ENCODE measurements around the gene SPAG17.

The SPAG17 gene

DNA sequence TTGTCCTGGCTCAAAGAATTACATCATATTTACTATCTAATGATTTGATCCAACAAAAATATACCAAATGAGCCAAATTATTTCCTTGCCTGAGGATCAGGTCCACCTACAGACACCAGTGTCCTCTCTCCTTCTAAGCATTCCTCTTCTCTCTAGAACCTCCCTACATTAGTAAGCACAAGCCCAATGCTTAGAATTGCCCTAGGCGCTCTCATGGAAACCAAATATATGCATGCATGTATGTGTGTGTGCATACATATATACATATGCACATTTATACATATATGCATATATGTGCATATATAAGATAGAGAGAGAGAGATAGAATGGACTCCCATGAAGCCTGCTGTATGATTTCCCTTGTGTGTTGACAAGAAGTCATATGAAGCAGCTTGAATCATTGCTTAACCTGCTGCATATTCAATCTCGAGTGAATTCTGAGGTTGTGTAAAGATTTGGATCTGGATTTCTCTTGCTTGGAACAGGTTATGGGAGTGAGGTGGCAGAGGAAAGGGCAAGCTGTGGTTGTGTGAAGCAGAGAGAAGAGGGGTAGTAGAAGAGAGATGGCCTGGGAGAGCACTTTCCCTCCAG is 66.1 kb downstream of the SPAG17 start:
- DNase-seq (ENCODE audit: low read depth, low spot score) = no peak

DNA sequence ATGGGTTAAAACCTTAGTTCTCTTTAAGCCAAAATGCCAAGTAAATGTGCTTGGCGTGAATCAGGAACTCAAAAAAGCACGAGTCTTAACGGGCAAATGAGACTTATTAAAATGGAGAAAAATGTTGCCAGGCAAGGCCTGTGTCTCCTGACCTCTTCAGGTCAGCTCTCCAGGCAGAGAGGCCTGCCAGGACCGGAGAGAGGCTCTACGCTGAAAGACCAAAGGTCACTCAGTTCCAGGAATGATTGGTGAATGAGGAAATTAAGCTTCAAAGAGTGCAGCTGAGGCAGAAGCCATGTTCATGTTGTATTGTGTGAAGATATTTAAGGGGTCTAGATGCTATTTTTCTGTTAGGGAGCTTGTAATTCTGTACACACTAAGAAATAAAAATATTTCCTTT is 66.6 kb downstream of the SPAG17 start:
- no peak for DNase-seq (ENCODE audit: low read depth, low spot score)

DNA sequence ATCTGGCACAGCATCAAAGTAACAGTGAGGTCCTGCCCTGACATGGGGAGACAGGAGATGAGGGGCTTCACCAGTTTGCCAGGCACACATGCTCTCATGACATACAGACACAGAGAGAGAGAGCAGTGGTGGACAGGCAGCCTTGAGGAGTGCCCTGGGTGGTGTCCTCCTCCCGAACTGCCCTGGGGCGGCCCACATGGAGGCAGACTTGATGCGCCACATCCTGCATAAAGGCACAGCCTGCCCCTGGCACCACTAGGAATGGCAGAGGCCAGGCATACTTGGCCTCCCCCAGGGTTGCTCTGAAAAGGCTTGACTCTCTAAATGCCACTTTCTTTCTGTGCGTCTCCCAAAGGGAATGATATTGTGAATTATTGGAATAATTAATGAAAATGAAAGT is 67.5 kb downstream of the SPAG17 start:
- no peak for DNase-seq (ENCODE audit: low read depth, low spot score)

DNA sequence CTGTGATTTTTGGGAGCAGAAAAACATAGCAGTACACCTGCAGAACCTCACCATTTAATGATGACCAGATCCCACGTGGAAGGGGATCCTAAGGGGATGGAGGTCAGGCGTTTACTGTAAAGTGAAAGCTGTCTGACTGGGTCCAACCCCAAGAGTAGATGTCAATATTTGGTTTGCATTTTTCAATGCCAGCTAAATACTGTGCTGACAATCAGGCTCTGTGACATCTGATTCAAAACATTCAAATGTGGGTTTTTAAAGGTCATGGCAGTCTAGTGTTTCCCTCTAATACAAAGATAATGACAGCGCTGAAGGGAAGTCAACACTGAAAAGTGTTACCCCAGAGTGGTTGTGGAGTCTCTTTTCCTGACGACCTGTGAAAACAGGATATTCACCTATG is 68.1 kb downstream of the SPAG17 start:
- no peak for DNase-seq (ENCODE audit: low read depth, low spot score)

DNA sequence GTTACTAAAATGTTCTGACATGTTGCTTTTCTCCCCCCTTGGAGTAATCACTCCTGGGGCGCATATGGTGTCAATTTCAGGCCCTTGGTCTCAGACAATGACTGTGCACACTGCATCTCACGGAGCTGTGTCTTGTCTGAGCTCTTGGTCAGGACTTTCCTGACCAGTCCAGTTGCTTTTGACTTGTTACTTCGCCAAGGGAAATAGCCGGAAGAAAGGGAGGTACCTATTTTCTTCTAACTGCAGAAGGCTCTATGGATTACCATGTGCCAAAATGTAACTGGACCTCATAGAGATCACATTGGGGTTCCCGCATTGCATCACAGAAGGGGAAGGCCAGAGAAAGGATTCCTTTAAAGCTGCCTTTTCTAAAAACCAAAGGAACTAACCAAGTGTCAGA is 68.6 kb downstream of the SPAG17 start:
- no peak for DNase-seq (ENCODE audit: low read depth, low spot score)

DNA sequence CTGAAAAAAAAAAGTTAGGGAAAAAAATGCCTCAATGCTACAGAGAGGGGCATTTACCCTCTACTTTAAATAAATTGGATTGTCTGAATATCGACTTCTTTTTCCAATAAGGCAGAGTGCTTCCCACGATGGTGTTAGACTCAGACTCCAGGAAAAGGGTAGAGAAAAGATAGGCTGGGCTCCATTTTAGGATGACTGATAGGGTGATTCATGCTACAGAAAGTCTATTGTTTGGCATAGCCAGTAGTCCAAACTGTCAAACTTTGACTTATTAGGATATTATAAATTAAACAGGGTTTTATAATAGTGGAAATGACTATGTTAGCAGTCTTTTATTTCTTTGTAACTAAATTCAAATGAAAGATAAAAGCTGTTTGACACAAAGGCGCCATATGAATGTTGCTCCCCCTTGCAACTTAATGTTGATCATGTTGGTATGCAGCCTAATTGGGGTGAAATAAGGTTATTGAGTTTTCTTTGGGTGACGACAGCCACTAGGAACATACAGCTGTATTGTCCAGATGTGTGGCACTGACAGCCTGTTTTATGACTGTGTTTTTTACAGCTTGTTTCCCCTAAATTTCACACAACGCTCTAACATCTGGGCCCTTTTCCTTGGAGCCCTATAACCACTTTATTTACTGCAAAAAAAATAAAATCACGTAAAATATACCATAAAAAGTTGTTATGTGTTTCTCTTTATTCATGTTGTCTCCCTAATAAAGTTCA is 69.3 kb downstream of the SPAG17 start:
- no peak for DNase-seq (ENCODE audit: low read depth, low spot score)

DNA sequence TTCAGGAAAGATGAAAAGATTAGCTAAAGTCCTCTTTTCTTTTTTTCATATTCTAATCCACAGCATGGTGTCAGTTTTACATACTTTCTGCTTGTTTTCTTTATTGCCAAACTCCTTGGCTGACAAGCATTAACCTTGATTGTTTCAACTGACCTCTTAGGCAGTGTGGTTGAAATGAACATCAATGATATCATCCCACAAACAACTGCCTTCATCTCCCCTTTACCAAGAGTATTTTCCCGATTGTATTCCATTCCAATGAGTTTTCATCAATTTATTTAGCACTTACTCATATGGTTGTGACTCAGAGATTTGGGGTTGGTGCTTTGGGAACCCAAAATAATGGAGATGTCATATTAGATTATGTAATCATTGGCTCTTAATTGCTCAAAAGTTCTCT is 71.8 kb downstream of the SPAG17 start:
- no peak for DNase-seq (ENCODE audit: low read depth, low spot score)

DNA sequence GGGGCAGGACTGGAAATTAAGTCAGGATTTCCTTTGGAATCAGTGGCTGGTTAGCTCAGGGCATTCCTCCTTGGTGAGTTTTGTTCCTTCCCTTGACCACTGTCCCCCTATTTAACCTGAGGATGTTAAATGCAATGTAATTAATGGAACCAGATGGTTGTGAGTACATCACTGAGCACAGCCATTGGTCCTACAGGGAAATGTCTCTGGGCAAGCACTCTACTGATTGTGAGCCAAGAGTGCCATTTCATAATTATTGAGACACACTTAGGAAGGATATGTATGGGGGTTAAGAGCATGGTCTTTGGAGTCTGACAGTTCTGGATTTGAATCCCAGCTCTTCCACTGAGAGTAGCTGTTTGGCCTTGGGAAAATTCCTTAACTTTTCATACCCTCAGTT is 74.4 kb downstream of the SPAG17 start:
- no peak for DNase-seq (ENCODE audit: low read depth, low spot score)

DNA sequence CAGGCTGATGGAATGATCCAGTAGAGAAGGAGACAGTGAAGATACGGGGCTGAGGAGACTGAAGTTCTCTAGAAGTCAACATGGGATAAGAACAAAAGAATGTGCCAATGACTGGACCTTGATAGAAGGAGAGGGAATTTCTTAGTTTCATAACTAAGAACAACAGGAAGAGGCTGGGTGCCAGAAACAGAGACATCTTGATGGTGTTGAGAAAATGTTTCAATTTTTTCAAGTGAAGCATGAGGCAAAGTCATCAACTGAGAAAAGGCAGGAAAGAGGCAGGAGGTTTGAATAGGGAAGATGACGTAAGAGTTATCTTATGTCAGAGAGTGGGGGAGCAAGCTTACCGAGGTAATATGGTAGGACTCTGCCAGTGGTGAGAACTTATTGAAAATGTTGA is 80.1 kb downstream of the SPAG17 start:
- DNase-seq (ENCODE audit: low read depth, low spot score) = no peak

DNA sequence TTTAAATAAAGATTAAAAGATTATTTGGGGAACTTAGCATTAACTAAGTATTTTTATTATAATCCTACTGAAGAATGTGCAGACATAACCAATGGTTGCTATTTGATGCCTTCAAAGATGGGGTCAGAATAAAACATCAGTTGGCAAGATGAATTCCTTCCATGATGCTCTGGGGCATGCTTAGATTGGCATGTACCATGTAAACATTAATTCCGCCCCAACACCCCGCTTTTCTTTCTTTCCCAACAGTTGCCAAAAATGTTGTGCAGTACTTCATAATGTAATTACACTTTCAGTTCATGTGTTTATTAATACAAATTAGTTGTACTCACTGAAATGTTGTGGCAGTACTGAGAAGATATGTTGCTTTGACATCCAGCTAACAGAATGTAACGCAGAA is 82.6 kb downstream of the SPAG17 start:
- no peak for DNase-seq (ENCODE audit: low read depth, low spot score)

DNA sequence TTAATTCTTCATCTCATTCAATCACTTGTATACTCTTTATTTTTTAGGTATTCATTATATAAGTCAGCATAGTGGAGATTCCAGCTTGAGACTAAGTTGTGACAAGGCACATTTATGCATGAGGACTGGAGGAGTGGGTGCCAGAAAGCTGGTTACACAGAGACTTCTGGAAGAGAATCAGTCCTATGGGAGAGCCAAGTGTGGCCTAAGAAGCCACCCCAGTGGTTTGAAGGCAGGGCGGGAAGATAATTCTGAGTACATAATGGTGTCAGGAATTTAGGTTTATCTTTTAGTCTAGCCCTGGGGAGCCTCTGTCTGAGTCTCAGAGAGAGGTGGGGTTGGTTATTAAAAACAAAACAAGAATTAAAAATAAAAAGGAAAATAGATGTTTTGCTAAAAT is 83.0 kb downstream of the SPAG17 start:
- no peak for DNase-seq (ENCODE audit: low read depth, low spot score)

DNA sequence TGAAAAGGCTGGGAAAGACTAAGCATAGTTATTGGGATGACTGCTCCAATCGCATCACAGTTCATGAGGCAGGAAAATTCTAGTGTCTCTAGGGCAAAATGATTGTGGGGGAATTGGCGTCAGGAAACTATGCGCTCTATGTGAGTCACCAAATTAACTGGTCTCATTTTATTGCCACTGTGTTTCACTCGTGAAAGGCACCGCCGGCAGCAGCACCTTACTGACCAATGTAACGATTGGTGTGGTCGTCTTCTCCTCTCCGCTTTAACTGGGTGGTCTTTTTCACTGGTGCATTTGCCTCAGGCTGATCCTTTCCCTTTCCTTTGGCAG is 83.5 kb downstream of the SPAG17 start:
- DNase-seq (ENCODE audit: low read depth, low spot score) = no peak

DNA sequence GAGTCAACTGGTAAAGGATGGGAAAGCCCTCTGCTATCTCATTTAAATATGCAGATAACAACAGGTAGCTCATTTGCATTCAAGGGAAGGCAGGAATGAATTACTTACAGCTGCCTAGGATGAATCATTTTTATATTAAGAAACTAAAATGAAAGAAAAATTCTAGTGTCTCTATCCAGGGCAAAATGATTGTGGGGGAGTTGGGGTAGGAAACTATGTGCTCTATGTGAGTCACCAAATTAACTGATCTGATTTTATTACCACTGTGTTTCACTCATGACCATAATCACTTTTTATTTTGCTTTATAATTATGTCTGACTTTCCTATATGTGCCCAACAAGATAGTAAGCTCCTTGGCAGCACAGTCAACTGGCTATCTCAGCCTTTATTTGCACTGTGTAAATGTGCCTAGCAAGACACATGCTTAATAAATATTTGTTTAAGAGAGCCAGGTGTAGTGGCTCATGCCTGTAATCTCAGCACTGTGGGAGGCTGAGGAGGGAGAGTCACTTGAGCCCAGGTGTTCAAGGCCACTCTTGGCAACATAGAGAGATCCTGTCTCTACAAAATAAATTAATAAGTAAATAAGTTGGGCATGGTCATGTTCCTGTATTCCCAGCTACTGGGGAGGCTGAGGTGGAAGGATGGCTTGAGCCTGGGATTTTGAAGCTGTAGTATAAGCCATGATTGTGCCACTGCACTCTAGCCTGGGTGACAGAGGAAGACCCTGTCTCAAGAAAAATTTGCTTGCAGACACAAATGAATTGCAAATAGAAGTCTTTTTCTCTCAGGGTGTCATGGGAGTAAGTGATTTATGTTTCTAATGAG is 84.1 kb downstream of the SPAG17 start:
- no peak for DNase-seq (ENCODE audit: low read depth, low spot score)

DNA sequence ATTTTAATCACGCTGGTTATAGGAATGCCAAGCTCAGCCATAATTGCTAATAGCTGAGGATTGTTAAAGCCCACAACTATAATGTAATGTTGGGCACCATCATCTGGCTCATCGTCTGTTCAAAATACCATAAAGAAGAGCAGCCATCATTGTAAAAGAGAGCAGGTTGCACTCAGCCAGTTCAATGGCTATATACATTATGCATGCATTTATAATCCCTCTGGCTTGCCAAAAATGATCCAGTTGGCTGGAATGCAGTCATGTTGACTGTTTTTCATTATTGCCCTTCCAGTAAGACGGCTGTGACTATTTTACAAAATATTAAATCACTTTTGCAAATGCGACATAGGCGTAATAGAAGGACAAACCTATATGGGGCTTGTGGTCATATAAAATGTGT is 85.3 kb downstream of the SPAG17 start:
- DNase-seq (ENCODE audit: low read depth, low spot score) = no peak

DNA sequence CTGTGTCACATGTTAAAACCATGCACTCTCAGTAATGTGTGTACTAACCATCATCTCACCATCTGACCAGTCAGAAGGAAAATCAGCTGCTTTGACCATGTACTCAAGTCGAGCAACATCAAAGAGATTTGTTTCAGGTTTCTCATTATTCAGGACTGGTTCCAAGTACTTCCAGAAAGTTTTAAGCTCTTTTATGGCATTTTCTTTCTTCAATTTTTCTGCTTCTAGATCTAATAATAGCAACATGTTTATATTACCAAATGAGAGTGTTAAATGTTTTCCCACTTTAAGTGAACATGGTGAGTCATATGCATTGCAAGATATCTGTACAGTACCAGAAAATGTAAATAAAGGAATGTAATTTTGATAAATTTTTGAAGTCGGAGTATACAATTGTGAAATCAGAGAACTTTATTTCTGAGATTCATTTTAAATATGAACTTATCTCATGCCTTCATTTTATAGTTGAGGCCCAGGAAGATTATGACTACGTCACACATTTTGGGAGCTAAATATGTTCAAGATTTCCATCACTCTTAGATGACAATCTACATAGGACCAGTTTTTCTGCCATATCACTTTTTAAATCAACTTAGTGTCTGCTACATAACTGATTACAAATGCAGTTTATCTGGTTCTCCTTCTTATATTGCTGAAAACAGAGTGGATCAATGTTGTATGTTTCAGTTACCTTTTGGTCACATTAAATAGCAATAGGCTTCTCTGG is 87.2 kb downstream of the SPAG17 start:
- DNase-seq (ENCODE audit: low read depth, low spot score) = no peak

DNA sequence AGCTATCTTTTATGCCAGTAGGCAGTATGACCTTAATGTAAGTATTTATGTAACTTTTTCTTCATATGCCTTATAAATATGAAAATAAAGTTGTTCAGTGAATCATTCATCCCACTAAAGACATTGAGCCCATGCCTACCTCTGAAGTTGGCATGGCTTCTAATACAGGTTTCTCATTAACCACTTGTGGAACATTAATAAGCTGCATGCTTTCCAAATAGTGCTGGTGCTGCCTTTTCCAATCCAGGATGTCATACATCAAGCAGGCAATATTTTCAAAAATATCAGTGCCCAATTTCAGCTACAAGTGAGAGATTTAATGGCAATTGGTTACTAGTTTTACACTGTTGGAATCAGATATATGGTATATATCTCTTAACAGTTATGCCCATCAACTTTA is 92.0 kb downstream of the SPAG17 start:
- no peak for DNase-seq (ENCODE audit: low read depth, low spot score)

DNA sequence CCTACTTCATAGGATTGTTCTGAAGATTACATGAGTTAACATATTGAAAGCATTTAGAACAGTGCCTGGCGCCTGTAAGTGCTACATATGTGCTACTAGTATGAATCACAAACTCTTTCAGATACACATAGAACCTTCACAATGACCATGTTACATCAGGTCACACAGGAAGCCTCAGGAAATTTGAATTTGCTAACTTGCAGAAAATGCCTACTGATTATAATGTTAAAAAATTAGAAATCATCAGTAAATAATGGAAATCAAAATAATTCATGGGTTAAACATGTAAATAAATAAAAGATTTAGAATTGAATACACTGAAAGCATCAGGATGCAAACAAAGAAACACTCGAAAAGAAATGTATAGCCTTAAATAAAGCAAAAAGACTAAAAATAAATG is 94.9 kb downstream of the SPAG17 start:
- no peak for DNase-seq (ENCODE audit: low read depth, low spot score)

DNA sequence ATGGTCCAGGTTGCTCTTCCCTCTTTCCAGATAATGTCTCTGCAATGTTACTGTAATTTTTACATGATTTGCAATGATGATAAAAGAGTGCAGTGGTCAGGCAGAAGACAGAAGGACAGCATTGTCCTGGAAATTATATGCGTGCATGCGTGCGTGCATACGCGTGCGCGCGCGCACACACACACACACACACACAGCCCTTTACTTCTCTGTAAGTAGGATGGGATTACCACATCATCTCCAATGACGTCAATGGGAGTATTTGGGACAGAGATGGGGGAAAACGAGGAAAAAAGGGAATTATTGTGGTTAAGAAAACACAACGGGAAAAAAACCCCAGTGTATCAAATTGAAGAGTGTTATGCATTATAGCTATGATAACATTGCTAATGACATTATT is 99.7 kb downstream of the SPAG17 start:
- DNase-seq (ENCODE audit: low read depth, low spot score) = no peak

DNA sequence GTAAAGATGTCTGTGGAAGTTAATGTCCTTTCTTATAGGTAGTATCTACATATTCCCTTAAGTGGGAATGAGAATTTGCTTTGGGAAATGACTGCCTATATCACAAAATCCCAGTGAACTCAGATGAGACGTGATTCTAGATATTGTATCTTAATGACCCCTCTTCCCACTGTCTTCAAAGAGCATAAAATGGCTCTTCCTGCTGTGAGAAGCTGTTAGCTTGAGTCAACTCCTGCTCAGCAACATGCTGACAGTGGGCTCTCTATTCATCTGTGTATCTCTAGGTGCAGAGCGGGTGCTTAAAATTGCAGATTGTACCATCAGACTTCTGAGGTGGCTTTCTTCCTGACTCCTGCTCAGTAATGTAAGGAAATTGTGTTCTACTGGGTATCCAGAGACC is 100.6 kb downstream of the SPAG17 start:
- DNase-seq (ENCODE audit: low read depth, low spot score) = no peak

DNA sequence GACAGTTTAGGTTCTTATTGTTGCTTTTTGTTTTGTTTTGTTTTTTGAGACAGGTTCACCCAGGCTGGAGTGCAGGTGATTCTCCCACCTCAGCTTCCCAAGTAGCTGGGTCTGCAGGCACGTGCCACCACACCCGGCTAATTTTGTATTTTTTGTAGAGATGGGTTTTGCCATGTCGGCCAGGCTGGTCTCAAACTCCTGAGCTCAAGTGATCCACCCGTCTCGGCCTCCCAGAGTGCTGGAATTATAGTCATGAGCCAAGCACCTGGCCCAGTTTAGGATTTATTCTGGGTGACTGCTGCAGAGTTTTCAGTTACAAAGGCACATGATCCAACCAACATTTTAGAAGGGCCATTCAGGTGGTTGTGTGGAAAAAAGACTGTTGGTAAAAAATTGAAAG is 102.0 kb downstream of the SPAG17 start:
- no peak for DNase-seq (ENCODE audit: low read depth, low spot score)

DNA sequence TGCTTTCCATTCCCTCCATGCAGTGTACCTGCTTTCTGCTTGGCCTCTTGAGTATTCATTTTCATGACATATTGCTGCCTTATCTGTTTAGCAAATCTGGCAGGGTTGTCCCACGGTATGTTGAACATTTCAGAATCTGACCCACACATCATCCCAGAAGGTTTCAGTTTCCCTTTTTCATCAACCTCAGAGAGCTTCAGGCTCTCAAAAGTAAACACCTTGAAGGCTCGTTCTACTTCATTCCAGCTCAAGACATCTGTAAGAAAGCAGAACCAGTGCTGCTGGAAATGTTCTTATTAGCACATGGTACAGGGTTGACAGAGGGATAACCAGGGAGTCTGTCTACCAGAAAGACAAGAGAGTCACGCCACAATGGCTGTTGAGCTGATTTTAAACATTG is 103.6 kb downstream of the SPAG17 start:
- DNase-seq (ENCODE audit: low read depth, low spot score) = no peak

DNA sequence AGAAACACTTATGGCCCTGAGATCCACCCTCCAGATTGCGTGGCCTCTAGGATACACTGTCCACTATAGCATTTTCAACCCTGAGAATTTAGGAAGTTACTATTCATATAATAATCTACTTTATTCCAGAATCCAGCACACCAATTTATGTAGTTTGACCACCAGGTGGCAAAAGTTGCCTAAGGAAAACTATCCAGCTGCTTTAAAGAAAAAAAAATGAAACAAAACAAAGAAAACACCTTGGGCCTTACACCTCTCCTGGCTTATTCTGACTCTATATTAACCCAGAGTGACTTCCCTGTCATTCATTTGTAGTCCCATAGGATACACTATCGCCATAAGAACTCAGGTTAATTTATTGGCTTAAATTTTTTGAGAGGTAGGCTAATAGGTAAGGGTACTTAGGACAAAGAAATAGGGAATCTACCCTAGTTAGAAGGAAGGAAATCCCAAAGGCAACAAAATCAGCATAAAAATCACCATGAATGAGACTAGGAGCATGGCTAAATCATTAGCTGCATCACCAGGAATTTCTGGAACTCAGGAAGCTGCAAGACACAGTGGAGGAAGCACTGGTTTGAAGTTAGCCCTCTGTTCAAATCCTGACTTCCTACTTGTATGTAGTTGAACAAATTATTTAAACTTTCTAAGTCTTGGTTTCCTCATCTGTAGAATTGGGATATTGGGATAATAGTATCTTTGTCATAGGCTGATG is 107.5 kb downstream of the SPAG17 start:
- no peak for DNase-seq (ENCODE audit: low read depth, low spot score)
